Uterus (tissue), 4 donors: ENCODE measurements around the gene RABGAP1. TPM values are rescaled to one million over a fixed set of nuclear protein-coding genes. Genes with fewer than 3 reads are reported as not detected.
A peak's percentile ranks its signal among the peaks of the same experiment; 100 is the strongest.

ENCODE experiments used
- DNase-seq, 2 donors: peaks; one replicate each; pipeline ENCODE4 v3.0.0-alpha.2; 2019 to 2020
- H3K27ac ChIP-seq, 2 donors: fragments of 200-600 bp; sonication (generic); 1 replicate in 1 of 2; 2 replicates in 1 of 2; pipeline ENCODE4 v1.5.1; 2016 to 2018
- H3K27me3 ChIP-seq, 2 donors: fragments of 200-600 bp; sonication (generic); one replicate each; pipeline ENCODE4 v1.5.1; 2018 to 2019; ENCODE audit warnings: control low read depth in 1 of 2
- H3K36me3 ChIP-seq, 2 donors: fragments of 200-600 bp; sonication (generic); one replicate each; pipeline ENCODE4 v1.5.1; 2019; ENCODE audit warnings: control low read depth in 1 of 2
- H3K4me1 ChIP-seq, 2 donors: fragments of 200-600 bp; sonication (generic); one replicate each; pipeline ENCODE4 v1.5.1; 2018 to 2019; ENCODE audit warnings: control low read depth in 1 of 2
- H3K4me3 ChIP-seq, 2 donors: fragments of 200-600 bp; sonication (generic); 1 replicate in 1 of 2; 2 replicates in 1 of 2; pipeline ENCODE4 v1.5.1; 2018 to 2019; ENCODE audit warnings: mild to moderate bottlenecking in 1 of 2
- H3K9me3 ChIP-seq, 2 donors: fragments of 200-600 bp; sonication (generic); one replicate each; pipeline ENCODE4 v1.5.1; 2019; ENCODE audit warnings: control low read depth in 1 of 2
- POLR2A ChIP-seq, 2 donors: fragments of 450-650 bp; IDR thresholded peaks; one replicate each; pipeline ENCODE4 v1.6.1; 2016; ENCODE audit warnings: antibody characterized with exemption in 2 of 2, mild to moderate bottlenecking in 1 of 2, moderate library complexity in 1 of 2
- intact Hi-C: fragments of 100-400 bp; cut with DNase I; formaldehyde crosslinking; loops from one replicate; pipeline ENCODE4 v1.15.1; 2023; ENCODE audit warnings: low total_unique reads
- total RNA-seq, 4 donors: library from RNA; depleted of rRNA in 3 of 4; stranded (reverse); fragments of >200 nt in 3 of 4; gene quantifications; one replicate each; pipeline versions ENCODE4 v1.1.0 to v1.2.4, GENCODE V29; 2014 to 2023
- TF ChIP-seq, protein P1 (sequence below), 4 experiments: fragments of 200-600 bp in 2 of 4; fragments of 450-650 bp in 2 of 4; sonication (generic) in 2 of 4; IDR thresholded peaks; one replicate each; pipeline ENCODE4 v1.5.1; 2016 to 2019; ENCODE audit warnings: antibody characterized with exemption in 4 of 4, mild to moderate bottlenecking in 2 of 4, moderate library complexity in 1 of 4
- donor health status: DM: yes; HTN: yes; CAD: no.

Gene RABGAP1
- total RNA-seq, 4 donors from 2014 or later: 81.2 to 107 (median 91.0) TPM

GRCh38 chr9:123043081-123043939 lies 102.5 kb downstream of the RABGAP1 start:
- peak overlapping the region; percentile 53 to 78 for H3K27ac ChIP-seq

GRCh38 chr9:123044586-123044985 lies 103.8 kb downstream of the RABGAP1 start:
- H3K4me3 ChIP-seq: no peak overlapping the region
- H3K27me3 ChIP-seq: no peaks in the 10 kb centered on the region
- H3K4me1 ChIP-seq: no peaks in the 10 kb centered on the region
- TF ChIP-seq POLR2A (IDR thresholded peaks at IDR 0.05): no peak
- TF ChIP-seq, protein P1, sequence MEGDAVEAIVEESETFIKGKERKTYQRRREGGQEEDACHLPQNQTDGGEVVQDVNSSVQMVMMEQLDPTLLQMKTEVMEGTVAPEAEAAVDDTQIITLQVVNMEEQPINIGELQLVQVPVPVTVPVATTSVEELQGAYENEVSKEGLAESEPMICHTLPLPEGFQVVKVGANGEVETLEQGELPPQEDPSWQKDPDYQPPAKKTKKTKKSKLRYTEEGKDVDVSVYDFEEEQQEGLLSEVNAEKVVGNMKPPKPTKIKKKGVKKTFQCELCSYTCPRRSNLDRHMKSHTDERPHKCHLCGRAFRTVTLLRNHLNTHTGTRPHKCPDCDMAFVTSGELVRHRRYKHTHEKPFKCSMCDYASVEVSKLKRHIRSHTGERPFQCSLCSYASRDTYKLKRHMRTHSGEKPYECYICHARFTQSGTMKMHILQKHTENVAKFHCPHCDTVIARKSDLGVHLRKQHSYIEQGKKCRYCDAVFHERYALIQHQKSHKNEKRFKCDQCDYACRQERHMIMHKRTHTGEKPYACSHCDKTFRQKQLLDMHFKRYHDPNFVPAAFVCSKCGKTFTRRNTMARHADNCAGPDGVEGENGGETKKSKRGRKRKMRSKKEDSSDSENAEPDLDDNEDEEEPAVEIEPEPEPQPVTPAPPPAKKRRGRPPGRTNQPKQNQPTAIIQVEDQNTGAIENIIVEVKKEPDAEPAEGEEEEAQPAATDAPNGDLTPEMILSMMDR (IDR thresholded peaks at IDR 0.05): no peak
- intact Hi-C loops: no loop called here
- H3K27ac ChIP-seq: peak overlapping the region; percentile 61 to 78
- no peak for DNase-seq
- H3K9me3 ChIP-seq: no peaks in the 10 kb centered on the region
- H3K36me3 ChIP-seq: no peaks in the 10 kb centered on the region

More at GRCh38 chr9:123043081-123043939, 102.5 kb downstream of the RABGAP1 start:
- Histone ChIP-seq H3K36me3 (no peaks in the 10 kb centered on the region), H3K27me3 (no peaks in the 10 kb centered on the region), H3K4me3 (no peak overlapping the region), H3K9me3 (no peaks in the 10 kb centered on the region), H3K4me1 (no peaks in the 10 kb centered on the region)
- no peak for DNase-seq
- intact Hi-C loops: no loop called here
- TF ChIP-seq, protein P1 (IDR thresholded peaks at IDR 0.05): no peak
- no peak for TF ChIP-seq POLR2A (IDR thresholded peaks at IDR 0.05)

DNA sequence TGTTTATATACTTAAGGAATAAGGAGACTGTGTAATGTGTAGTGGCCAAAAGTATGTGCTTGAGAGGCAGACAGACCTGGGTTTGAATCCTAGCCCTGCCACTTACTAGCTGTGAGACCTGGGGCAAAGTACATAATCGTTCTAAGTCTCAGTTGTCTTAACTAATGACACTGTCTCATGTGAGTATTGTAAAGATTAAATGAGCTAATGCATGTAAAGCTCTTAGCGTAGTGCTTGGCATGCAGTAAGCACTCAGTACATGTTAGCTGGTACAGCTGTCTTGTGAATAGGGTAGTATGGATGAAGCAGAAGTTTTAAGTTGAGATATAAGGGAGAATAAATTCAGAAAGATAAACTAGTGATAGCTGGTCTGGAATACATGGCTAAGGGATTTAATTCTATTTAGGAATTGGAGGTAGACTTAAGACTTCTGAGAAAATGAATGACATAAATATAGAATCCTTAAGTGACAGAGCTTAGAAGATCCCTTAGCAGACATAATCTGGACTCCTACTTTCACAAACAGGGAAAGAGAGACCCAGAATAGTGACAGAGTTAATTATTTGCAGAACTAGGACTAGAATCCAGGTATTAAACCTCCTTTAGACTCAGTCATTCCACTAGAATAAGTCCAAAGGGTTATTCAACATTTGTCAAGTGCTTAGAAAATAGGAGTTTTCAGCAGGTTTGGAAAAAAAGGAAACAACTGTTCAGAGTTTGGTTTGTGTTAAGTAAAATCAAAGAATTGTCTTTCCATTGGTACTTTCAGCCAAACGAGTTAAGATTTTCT lies 105.8 kb downstream of the RABGAP1 start:
- no peak for DNase-seq
- H3K4me3 ChIP-seq: no peak overlapping the region
- intact Hi-C loops: no loop called here
- TF ChIP-seq, protein P1 (IDR thresholded peaks at IDR 0.05): no peak
- TF ChIP-seq POLR2A (IDR thresholded peaks at IDR 0.05): no peak
- H3K27ac ChIP-seq: peak overlapping the region; percentile 61 to 78
- H3K4me1 ChIP-seq: no peaks in the 10 kb centered on the region
- no peaks in the 10 kb centered on the region for H3K36me3 ChIP-seq
- no peaks in the 10 kb centered on the region for H3K9me3 ChIP-seq
- H3K27me3 ChIP-seq: no peaks in the 10 kb centered on the region

DNA sequence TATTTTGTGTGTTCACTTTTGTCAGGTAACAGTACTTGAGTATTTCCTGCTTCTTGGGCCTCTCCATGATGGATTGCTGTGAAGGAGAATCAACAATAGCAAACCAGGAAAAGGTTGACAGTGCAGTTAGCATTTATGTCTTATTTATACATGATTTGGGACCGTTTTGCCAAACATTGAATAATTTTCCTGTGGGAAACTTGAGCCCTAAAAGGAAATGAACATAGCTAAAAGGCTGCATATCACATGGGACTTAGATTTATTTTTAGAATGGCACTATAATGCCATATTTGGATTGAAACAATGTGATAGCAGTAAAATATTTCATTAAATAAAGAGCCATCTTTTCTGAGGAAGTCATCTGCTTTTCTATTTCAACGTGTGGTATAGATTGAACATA lies 107.9 kb downstream of the RABGAP1 start:
- Histone ChIP-seq H3K4me3 (no peak overlapping the region), H3K27me3 (no peaks in the 10 kb centered on the region), H3K9me3 (no peaks in the 10 kb centered on the region), H3K27ac (peak overlapping the region; percentile 64 to 78), H3K4me1 (no peaks in the 10 kb centered on the region), H3K36me3 (no peaks in the 10 kb centered on the region)
- intact Hi-C loops: no loop called here
- TF ChIP-seq, protein P1 (IDR thresholded peaks at IDR 0.05): no peak
- TF ChIP-seq POLR2A (IDR thresholded peaks at IDR 0.05): no peak
- DNase-seq: no peak
